HCT116 (cell line): ENCODE results near the gene SYMPK. TPM values are rescaled to one million over a fixed set of nuclear protein-coding genes. Genes with fewer than 3 reads are reported as not detected.

Experiments used
- ATAC-seq: fragments of 200-7000 bp; cut with Tn5 transposase; 2 replicates; pipeline ENCODE4 v1.9.1; 2020; ENCODE audit warnings: mild to moderate bottlenecking, moderate library complexity
- BruUV-seq: library from RNA; stranded (reverse); fragments of 400-500 nt; replicated peaks from 2 replicates; lab custom pipeline; 2021; lab: Mats Ljungman, UMichigan
- CTCF ChIA-PET: fragments of 300-600 bp; sonication (Branson Sonifier 250); formaldehyde crosslinking; loops from one replicate; lab custom pipeline; 2021; ENCODE audit warnings: antibody characterized with exemption; lab: Charles Lee
- POLR2A ChIA-PET: fragments of 300-600, 350-600 bp; sonication (Branson Sonifier 250); formaldehyde crosslinking; loops from one replicate; lab custom pipeline; 2021; ENCODE audit warnings: antibody characterized with exemption; lab: Charles Lee
- RAD21 ChIA-PET, 2 experiments: fragments of 300-600 bp; sonication (Branson Sonifier 250); formaldehyde crosslinking; loops; one replicate each; lab custom pipeline; 2023; ENCODE audit warnings: low total read pairs in 2 of 2; ENCODE audit not compliant: uncharacterized antibody in 2 of 2, unreplicated experiment in 2 of 2, low non-redundant PET in 1 of 2; lab: Charles Lee
- DNase-seq: peaks from one replicate; pipeline ENCODE4 v3.0.0-alpha.2; 2010; ENCODE audit warnings: low read depth, low spot score
- H2AFZ ChIP-seq: fragments of 200-600 bp; shearing (Covaris generic), sonication (generic); 2 replicates; pipeline ENCODE4 v1.6.1; 2017; ENCODE audit warnings: low read depth, mixed run types, mixed read lengths, antibody characterized with exemption, low read length; ENCODE audit not compliant: poor library complexity, severe bottlenecking
- H3K27ac ChIP-seq: 2 replicates; pipeline ENCODE4 v1.5.1; 2012; ENCODE audit warnings: low read depth, low read length
- H3K27me3 ChIP-seq: fragments of 200-600 bp; sonication (generic); 2 replicates; pipeline ENCODE4 v1.6.1; 2016; ENCODE audit warnings: mixed run types, low read length, mixed read lengths; ENCODE audit not compliant: insufficient read depth
- H3K36me3 ChIP-seq, 2 experiments: fragments of 200-500 bp in 1 of 2; fragments of 200-600 bp in 1 of 2; sonication (Bioruptor generic) in 1 of 2; sonication (generic) in 1 of 2; 2 replicates each; pipeline versions ENCODE4 v1.5.1 to v1.6.1; 2014 to 2016; ENCODE audit warnings: low read length in 2 of 2, inconsistent platforms in 1 of 2, mixed read lengths in 1 of 2, mixed run types in 1 of 2; ENCODE audit not compliant: insufficient read depth in 2 of 2, control insufficient read depth in 1 of 2
- H3K4me1 ChIP-seq, 2 experiments: fragments of 200-600 bp in 1 of 2; sonication (generic) in 1 of 2; 2 replicates each; pipeline versions ENCODE4 v1.5.1 to v1.6.1; 2012 to 2017; ENCODE audit warnings: low read length in 2 of 2, inconsistent platforms in 1 of 2, mild to moderate bottlenecking in 1 of 2, mixed read lengths in 1 of 2, mixed run types in 1 of 2, moderate library complexity in 1 of 2; ENCODE audit not compliant: insufficient read depth in 2 of 2, control insufficient read depth in 1 of 2
- H3K4me2 ChIP-seq: fragments of 200-600 bp; sonication (generic); 2 replicates; pipeline ENCODE4 v1.6.1; 2017; ENCODE audit warnings: mixed run types, low read length, mixed read lengths
- H3K4me3 ChIP-seq, 2 experiments: fragments of 200-600 bp in 1 of 2; sonication (generic) in 1 of 2; replicated peaks in 1 of 2; 2 replicates each; pipeline ENCODE4 v1.5.1; 2011 to 2016; ENCODE audit warnings: low read length in 2 of 2, control low read depth in 1 of 2, low read depth in 1 of 2, mild to moderate bottlenecking in 1 of 2, mixed read lengths in 1 of 2, mixed run types in 1 of 2
- H3K79me2 ChIP-seq: fragments of 200-600 bp; sonication (generic); 2 replicates; pipeline ENCODE4 v1.6.1; 2017; ENCODE audit warnings: mild to moderate bottlenecking, mixed run types, low read length, moderate library complexity, mixed read lengths; ENCODE audit not compliant: insufficient read depth
- H3K9ac ChIP-seq: fragments of 200-600 bp; sonication (generic); 2 replicates; pipeline ENCODE4 v1.6.1; 2016; ENCODE audit warnings: low read length, mixed read lengths
- H3K9me2 ChIP-seq: fragments of 200-600 bp; sonication (generic), shearing (Covaris generic); 2 replicates; pipeline ENCODE4 v1.6.1; 2017; ENCODE audit warnings: mixed run types, mild to moderate bottlenecking, moderate library complexity; ENCODE audit not compliant: insufficient read depth
- H3K9me3 ChIP-seq, 2 experiments: fragments of 200-500 bp in 1 of 2; fragments of 200-600 bp in 1 of 2; sonication (Bioruptor generic) in 1 of 2; sonication (generic) in 1 of 2; 2 replicates each; pipeline ENCODE4 v1.6.1; 2014 to 2017; ENCODE audit warnings: low read length in 2 of 2, mixed read lengths in 2 of 2, inconsistent platforms in 1 of 2, low read depth in 1 of 2, mild to moderate bottlenecking in 1 of 2, mixed run types in 1 of 2, moderate library complexity in 1 of 2; ENCODE audit not compliant: control insufficient read depth in 1 of 2, insufficient read depth in 1 of 2
- H4K20me1 ChIP-seq: fragments of 200-600 bp; sonication (generic), shearing (Covaris generic); 2 replicates; pipeline ENCODE4 v1.6.1; 2017; ENCODE audit warnings: mixed run types, mild to moderate bottlenecking, moderate library complexity; ENCODE audit not compliant: insufficient read depth
- CBX3 ChIP-seq: IDR thresholded peaks from 2 replicates; pipeline ENCODE4 v1.6.1; 2012; ENCODE audit warnings: low read depth
- CEBPB ChIP-seq: IDR thresholded peaks from 2 replicates; pipeline ENCODE4 v1.6.1; 2012; ENCODE audit warnings: low read depth
- EGR1 ChIP-seq: IDR thresholded peaks from 2 replicates; pipeline ENCODE4 v1.6.1; 2012; ENCODE audit warnings: low read depth
- EZH2phosphoT487 ChIP-seq: fragments of 200-600 bp; IDR thresholded peaks from 2 replicates; pipeline ENCODE4 v1.6.1; 2018; ENCODE audit warnings: antibody characterized with exemption, borderline replicate concordance
- FOSL1 ChIP-seq: IDR thresholded peaks from 2 replicates; pipeline ENCODE4 v1.6.1; 2012; ENCODE audit warnings: low read depth
- RAD21 ChIP-seq: IDR thresholded peaks from 2 replicates; pipeline ENCODE4 v1.6.1; 2012; ENCODE audit warnings: low read depth, mild to moderate bottlenecking
- SIN3A ChIP-seq: IDR thresholded peaks from 2 replicates; pipeline ENCODE4 v1.6.1; 2012; ENCODE audit warnings: low read depth
- SRF ChIP-seq: IDR thresholded peaks from 2 replicates; pipeline ENCODE4 v1.6.1; 2012; ENCODE audit warnings: low read depth
- TCF7L2 ChIP-seq: IDR thresholded peaks from 2 replicates; pipeline ENCODE4 v1.7.0; 2011; ENCODE audit warnings: borderline replicate concordance, inconsistent platforms; ENCODE audit not compliant: insufficient read depth, insufficient read length; ENCODE audit errors: extremely low read depth
- YY1 ChIP-seq: IDR thresholded peaks from 2 replicates; pipeline ENCODE4 v1.6.1; 2011; ENCODE audit warnings: low read length, low read depth, moderate library complexity, mild to moderate bottlenecking; ENCODE audit not compliant: insufficient replicate concordance; ENCODE audit errors: extremely low read depth
- ZFX ChIP-seq: fragments of 450-650 bp; IDR thresholded peaks from 2 replicates; pipeline ENCODE4 v1.6.1; 2017
- intact Hi-C: fragments of 100-400 bp; cut with micrococcal nuclease; formaldehyde crosslinking; loops from 2 replicates; pipeline ENCODE4 v1.10.0; 2022
- total RNA-seq: library from RNA; stranded (reverse); gene quantifications from one replicate; pipeline ENCODE4 v1.2.1, GENCODE V29; 2021; ENCODE audit not compliant: unreplicated experiment
- TF ChIP-seq, protein P1 (sequence below): IDR thresholded peaks from 2 replicates; pipeline ENCODE4 v1.6.1; 2012

Gene SYMPK
- total RNA-seq, 1 experiment from 2014 or later: 117 TPM

DNA sequence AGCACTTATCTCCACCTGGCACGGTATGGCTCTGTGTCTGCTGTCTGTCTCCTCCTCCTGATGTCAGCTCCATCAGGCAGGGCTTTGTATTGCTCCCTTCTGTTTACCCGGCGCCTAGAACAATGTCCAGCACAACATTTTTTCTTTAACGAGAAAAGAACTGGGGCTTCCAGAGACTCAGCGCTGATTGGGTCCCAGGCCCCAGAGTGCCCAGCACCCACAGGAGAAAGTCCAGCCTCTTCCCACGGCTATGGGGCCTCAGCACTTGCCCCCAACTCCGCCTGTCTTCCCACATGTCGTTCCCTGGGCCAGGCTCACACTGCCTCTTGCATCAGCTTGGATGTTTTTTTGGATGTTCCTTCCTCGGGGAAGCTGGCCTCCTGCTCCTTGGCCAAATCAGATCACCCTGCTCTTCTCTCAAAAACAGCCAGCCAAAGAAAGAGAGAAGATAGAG is 32.6 kb upstream of the SYMPK start:
- Histone ChIP-seq H3K36me3 (peaks cover 0 to 3% of the 10 kb centered on the region in 2 experiments; a peak in 1 of 4 replicates), H4K20me1 (no peaks in the 10 kb centered on the region), H3K4me3 (no peak overlapping the region), H3K9me2 (no peaks in the 10 kb centered on the region), H3K9me3 (no peaks in the 10 kb centered on the region), H3K27me3 (no peaks in the 10 kb centered on the region), H3K79me2 (no peaks in the 10 kb centered on the region), H3K9ac (no peak overlapping the region), H3K4me1 (no peaks in the 10 kb centered on the region), H3K4me2 (no peak overlapping the region), H2AFZ (no peak overlapping the region), H3K27ac (no peak overlapping the region)
- ChIA-PET CTCF (no interaction called here), RAD21 (no interaction called here), POLR2A (no interaction called here)
- DNase-seq: no peak
- intact Hi-C loops: no loop called here
- no peak for ATAC-seq
- no TSS peak for BruUV-seq
- TF ChIP-seq RAD21: no peak
- TF ChIP-seq EZH2phosphoT487: no peak
- TF ChIP-seq CBX3: no peak
- TF ChIP-seq TCF7L2: no peak
- TF ChIP-seq FOSL1: no peak

DNA sequence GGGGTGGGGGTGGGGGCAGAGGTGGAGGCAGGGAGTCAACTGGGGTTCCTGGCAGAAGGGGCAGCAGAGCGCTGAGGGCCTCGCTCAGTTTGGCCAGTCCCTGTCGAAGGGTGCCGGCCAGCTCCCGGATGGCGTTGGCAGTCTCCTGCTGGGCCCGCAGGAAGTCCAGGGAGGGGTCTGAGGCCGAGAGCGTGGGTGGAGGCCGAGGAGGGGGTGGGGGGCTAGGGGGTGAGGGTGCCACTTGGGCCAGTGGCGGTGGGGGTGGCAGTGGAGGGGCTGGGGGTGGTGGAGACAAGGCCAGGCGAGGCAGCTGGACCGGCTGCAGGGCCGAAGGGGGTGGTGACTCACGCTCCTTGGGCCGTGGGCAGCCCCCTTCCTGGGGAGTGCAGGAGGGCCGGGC is 27.9 kb upstream of the SYMPK start:
- TF ChIP-seq CEBPB (no peak), SIN3A (no peak), YY1 (no peak), SRF (no peak), RAD21 (no peak), FOSL1 (no peak), ZFX (no peak), EZH2phosphoT487 (no peak), EGR1 (no peak)
- TF ChIP-seq, protein P1, sequence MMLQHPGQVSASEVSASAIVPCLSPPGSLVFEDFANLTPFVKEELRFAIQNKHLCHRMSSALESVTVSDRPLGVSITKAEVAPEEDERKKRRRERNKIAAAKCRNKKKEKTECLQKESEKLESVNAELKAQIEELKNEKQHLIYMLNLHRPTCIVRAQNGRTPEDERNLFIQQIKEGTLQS: no peak
- TF ChIP-seq, all 23 proteins: peak for 0
- Histone ChIP-seq H2AFZ (no peak overlapping the region), H4K20me1 (no peaks in the 10 kb centered on the region), H3K9me2 (no peaks in the 10 kb centered on the region), H3K79me2 (no peaks in the 10 kb centered on the region), H3K4me2 (no peak overlapping the region), H3K36me3 (no peaks in the 10 kb centered on the region), H3K4me3 (no peak overlapping the region), H3K27ac (no peak overlapping the region), H3K4me1 (peaks cover 0 to 4% of the 10 kb centered on the region in 2 experiments; a peak in 1 of 4 replicates), H3K9ac (no peak overlapping the region), H3K27me3 (no peaks in the 10 kb centered on the region), H3K9me3 (no peaks in the 10 kb centered on the region)
- BruUV-seq: no TSS peak
- ATAC-seq (no peak), DNase-seq (no peak)
- ChIA-PET CTCF (no interaction called here), POLR2A (no interaction called here), RAD21 (no interaction called here)
- intact Hi-C loops: no loop called here
